B cell (primary cell): Measurements from ENCODE around the gene COASY. TPM values are rescaled to one million over a fixed set of nuclear protein-coding genes. Genes with fewer than 3 reads are reported as not detected.

ENCODE experiments used
- ATAC-seq: fragments of 200-7000 bp; cut with Tn5 transposase; one replicate; pipeline ENCODE4 v1.10.0; 2021; ENCODE audit warnings: low read depth, mild to moderate bottlenecking, moderate number of reproducible peaks, moderate library complexity
- CTCF ChIA-PET: fragments of 350-600 bp; sonication (Branson Sonifier 250); formaldehyde crosslinking; loops from one replicate; lab custom pipeline; 2021; ENCODE audit warnings: antibody characterized with exemption, inconsistent platforms; lab: Charles Lee
- POLR2A ChIA-PET: fragments of 350-600 bp; sonication (Branson Sonifier 250); formaldehyde crosslinking; loops from one replicate; lab custom pipeline; 2021; ENCODE audit warnings: antibody characterized with exemption; lab: Charles Lee
- DNase-seq: peaks from one replicate; pipeline ENCODE4 v3.0.0; 2013
- H2AFZ ChIP-seq: 2 replicates; pipeline ENCODE4 v1.6.1; 2012; ENCODE audit warnings: mild to moderate bottlenecking, low read depth, low read length; ENCODE audit not compliant: insufficient read depth, poor library complexity, severe bottlenecking
- H3K27ac ChIP-seq, 2 donors: 1 replicate in 1 of 2; 2 replicates in 1 of 2; pipeline ENCODE4 v1.5.1; 2012 to 2013; ENCODE audit warnings: low read length in 2 of 2, mild to moderate bottlenecking in 2 of 2, moderate library complexity in 1 of 2
- H3K27me3 ChIP-seq, 4 experiments: fragments of 200-600 bp in 1 of 4; sonication (generic) in 1 of 4; replicated peaks in 1 of 4; 1 replicate in 2 of 4; 2 replicates in 2 of 4; pipeline versions ENCODE4 v1.6.1 to v1.7.0; 2013 to 2016; ENCODE audit warnings: low read length in 3 of 4, mild to moderate bottlenecking in 2 of 4, mixed read lengths in 1 of 4, moderate library complexity in 1 of 4; ENCODE audit not compliant: insufficient read depth in 4 of 4, control insufficient read depth in 3 of 4; ENCODE audit errors: control extremely low read depth in 1 of 4
- H3K36me3 ChIP-seq, 2 experiments: replicated peaks in 1 of 2; 1 replicate in 1 of 2; 2 replicates in 1 of 2; pipeline versions ENCODE4 v1.6.1 to v1.7.1; 2013; ENCODE audit warnings: low read length in 1 of 2; ENCODE audit not compliant: insufficient read depth in 2 of 2, control insufficient read depth in 1 of 2; ENCODE audit errors: control extremely low read depth in 1 of 2, extremely low read depth in 1 of 2
- H3K4me1 ChIP-seq, 2 donors: fragments of 200-600 bp in 1 of 2; sonication (generic) in 1 of 2; 1 replicate in 1 of 2; 2 replicates in 1 of 2; pipeline versions ENCODE4 v1.5.1 to v1.6.1; 2013 to 2017; ENCODE audit warnings: low read length in 2 of 2; ENCODE audit not compliant: control insufficient read depth in 2 of 2, insufficient read depth in 2 of 2
- H3K4me2 ChIP-seq: replicated peaks from 2 replicates; pipeline ENCODE3; 2012; ENCODE audit warnings: mild to moderate bottlenecking, low read depth, low read length; ENCODE audit not compliant: poor library complexity, severe bottlenecking
- H3K4me3 ChIP-seq, 5 experiments: fragments of 200-600 bp in 1 of 5; sonication (generic) in 1 of 5; 1 replicate in 3 of 5; 2 replicates in 2 of 5; pipeline versions ENCODE4 v1.5.1 to v1.7.0; 2011 to 2016; ENCODE audit warnings: low read length in 4 of 5, mild to moderate bottlenecking in 4 of 5, low read depth in 2 of 5, control low read depth in 1 of 5, moderate library complexity in 1 of 5; ENCODE audit not compliant: insufficient read depth in 1 of 5; ENCODE audit errors: control extremely low read depth in 1 of 5, extremely low read depth in 1 of 5
- H3K79me2 ChIP-seq: fragments of 200-600 bp; sonication (generic); one replicate; pipeline ENCODE4 v1.6.0; 2016; ENCODE audit warnings: low read length; ENCODE audit not compliant: control insufficient read depth, insufficient read depth
- H3K9ac ChIP-seq: fragments of 200-600 bp; sonication (generic); 2 replicates; pipeline ENCODE4 v1.6.1; 2017; ENCODE audit warnings: mild to moderate bottlenecking, low read length, moderate library complexity
- H3K9me3 ChIP-seq, 3 donors: one replicate each; pipeline versions ENCODE4 v1.6.1 to v1.7.1; 2013; ENCODE audit warnings: low read length in 2 of 3; ENCODE audit not compliant: control insufficient read depth in 2 of 3, insufficient read depth in 1 of 3; ENCODE audit errors: control extremely low read depth in 1 of 3
- H4K20me1 ChIP-seq: 2 replicates; pipeline ENCODE4 v1.6.0; 2012; ENCODE audit warnings: mild to moderate bottlenecking, low read length; ENCODE audit not compliant: insufficient read depth, control insufficient read depth, poor library complexity, severe bottlenecking
- H3K27ac Mint-ChIP-seq: one replicate; pipeline ENCODE4 v1.8.0; 2021; ENCODE audit warnings: mixed read lengths
- H3K27me3 Mint-ChIP-seq: one replicate; pipeline ENCODE4 v1.8.0; 2021; ENCODE audit warnings: mixed read lengths
- H3K4me1 Mint-ChIP-seq: one replicate; pipeline ENCODE4 v1.8.0; 2021; ENCODE audit warnings: mixed read lengths
- H3K4me3 Mint-ChIP-seq: one replicate; pipeline ENCODE4 v1.8.0; 2021; ENCODE audit warnings: mixed read lengths
- H3K9me3 Mint-ChIP-seq: one replicate; pipeline ENCODE4 v1.8.0; 2022; ENCODE audit warnings: mixed read lengths; ENCODE audit not compliant: insufficient read depth
- CTCF ChIP-seq: fragments of 200-600 bp; IDR thresholded peaks from one replicate; pipeline ENCODE4 v1.8.0; 2022; ENCODE audit warnings: antibody characterized with exemption, mild to moderate bottlenecking
- EZH2 ChIP-seq: IDR thresholded peaks from 2 replicates; pipeline ENCODE4 v1.6.1; 2012; ENCODE audit warnings: borderline replicate concordance, low read depth, mild to moderate bottlenecking, moderate library complexity, low read length; ENCODE audit not compliant: insufficient read depth, poor library complexity, severe bottlenecking
- WGBS: methylation state at CpG from one replicate; pipeline ENCODE4 v1.1.5; 2013; ENCODE audit warnings: missing lambda C conversion rate; ENCODE audit not compliant: insufficient coverage; 5-methylcytosine and 5-hydroxymethylcytosine counted together
- intact Hi-C: fragments of 100-400 bp; cut with micrococcal nuclease; formaldehyde crosslinking; loops from one replicate; pipeline ENCODE4 v1.10.0; 2022
- polyA plus RNA-seq: library from polyadenylated mRNA; depleted of rRNA; stranded (reverse); fragments of >200 nt; gene quantifications from 2 replicates; pipeline ENCODE4 v1.2.3, GENCODE V29; 2012
- total RNA-seq, 2 donors: library from RNA; stranded (reverse); fragments of 120-200 nt in 1 of 2; gene quantifications; 1 replicate in 1 of 2; 2 replicates in 1 of 2; pipeline versions ENCODE4 v1.2.3 to v1.2.4, GENCODE V29; 2013 to 2022

COASY gene
- total and polyA plus RNA-seq, 2 donors (not counting 1 experiment from before 2014, with no cell fraction given): 76.6 to 82.3 TPM

GRCh38 chr17:42536372-42537155 is 25.4 kb upstream of the COASY start:
- Mint-ChIP-seq H3K4me1 (peaks cover 37% of the 10 kb centered on the region), H3K27ac (peak overlapping the region; percentile 80), H3K27me3 (no peaks in the 10 kb centered on the region), H3K9me3 (no peaks in the 10 kb centered on the region), H3K4me3 (peak overlapping the region; percentile 93)
- H3K36me3 ChIP-seq: peaks cover 0 to 15% of the 10 kb centered on the region in 2 experiments
- H3K9me3 ChIP-seq: no peaks in the 10 kb centered on the region
- POLR2A ChIA-PET: interaction anchor here (0.9 to 1.7 kb wide), 6 partner anchors 12 to 148 kb away, joined by 3 to 9 read pairs (median 6); partner anchors contain the start of genes PSMC3IP and STAT3
- intact Hi-C loops: loop anchor here (1.0 to 5.0 kb wide), 7 partner anchors 12 to 634 kb away; partner anchors contain the start of genes MLX, NBR1, PLEKHH3 and PSMC3IP
- H3K79me2 ChIP-seq: peaks cover 27% of the 10 kb centered on the region
- no peak for DNase-seq
- H3K4me1 ChIP-seq: peaks cover 19 to 26% of the 10 kb centered on the region in 2 donors
- CTCF ChIA-PET: interaction anchor here (0.7 to 2.7 kb wide), 11 partner anchors 9 to 248 kb away, joined by 3 to 16 read pairs (median 3); partner anchors contain the start of genes PSMC3IP, STAT3, STAT5A and TUBG1
- H3K4me2 ChIP-seq: peak overlapping the region; percentile 92
- peak overlapping the region; percentile 75 for H3K9ac ChIP-seq
- H3K4me3 ChIP-seq: peak overlapping the region; percentile 51 to 82 (median 66)
- peaks cover 19% of the 10 kb centered on the region for H4K20me1 ChIP-seq
- H2AFZ ChIP-seq: peak overlapping the region; percentile 80
- peak; percentile 66 for ATAC-seq
- no peaks in the 10 kb centered on the region for H3K27me3 ChIP-seq
- H3K27ac ChIP-seq: peak overlapping the region; percentile 16 to 50
- TF ChIP-seq EZH2 (no peak), CTCF (no peak)
- WGBS: under 1% methylated on average over 57 of the region's 65 CpGs
